ENCODE results near the gene KLRG1. TPM values are rescaled to one million over a fixed set of nuclear protein-coding genes. Genes with fewer than 3 reads are reported as not detected.

Gene KLRG1
- 0.24 and 0.37 TPM in 2 replicates for total RNA-seq
- 0.45 and 1.8 TPM in 2 replicates for polyA plus RNA-seq

GRCh38 chr12:8989413-8989812 lies at the start of gene KLRG1:
Gene KLRG1, plus strand, starts transcription at chr12:8989546. Its CDS starts 90 bp downstream, at chr12:8989636.
- Histone ChIP-seq H3K4me2 (no peak within 1 kb of the TSS), H3K36me3 (replicated peaks; ENCODE audit: insufficient read depth, low read depth) (no peaks in the 10 kb centered on the region), H3K9me3 (ENCODE audit: low read depth) (no peaks in the 10 kb centered on the region), H3K4me1 (ENCODE audit: insufficient read depth) (no peaks in the 10 kb centered on the region), H3K4me3 (no peak within 1 kb of the TSS), H3K9me2 (replicated peaks; ENCODE audit: insufficient read depth) (no peaks in the 10 kb centered on the region), H4K20me1 (ENCODE audit: insufficient read depth, poor library complexity, severe bottlenecking) (no peaks in the 10 kb centered on the region), H2AFZ (no peak within 1 kb of the TSS), H3K27ac (no peak within 1 kb of the TSS), H3K79me2 (no peaks in the 10 kb centered on the region), H3K27me3 (no peaks in the 10 kb centered on the region)
- TF ChIP-seq CTCF (IDR thresholded peaks at IDR 0.05; ENCODE audit: poor library complexity) (no peak), EZH2 (IDR thresholded peaks at IDR 0.05; ENCODE audit: borderline replicate concordance) (no peak), EZH2phosphoT487 (IDR thresholded peaks at IDR 0.05; ENCODE audit: low read depth, severe bottlenecking, unreplicated experiment) (no peak)
- 91% methylated on average over 2 of the region's 2 CpGs for WGBS (ENCODE audit: low lambda C conversion rate, missing lambda C conversion rate)
- DNase-seq (ENCODE audit: low spot score), result no peak

DNA sequence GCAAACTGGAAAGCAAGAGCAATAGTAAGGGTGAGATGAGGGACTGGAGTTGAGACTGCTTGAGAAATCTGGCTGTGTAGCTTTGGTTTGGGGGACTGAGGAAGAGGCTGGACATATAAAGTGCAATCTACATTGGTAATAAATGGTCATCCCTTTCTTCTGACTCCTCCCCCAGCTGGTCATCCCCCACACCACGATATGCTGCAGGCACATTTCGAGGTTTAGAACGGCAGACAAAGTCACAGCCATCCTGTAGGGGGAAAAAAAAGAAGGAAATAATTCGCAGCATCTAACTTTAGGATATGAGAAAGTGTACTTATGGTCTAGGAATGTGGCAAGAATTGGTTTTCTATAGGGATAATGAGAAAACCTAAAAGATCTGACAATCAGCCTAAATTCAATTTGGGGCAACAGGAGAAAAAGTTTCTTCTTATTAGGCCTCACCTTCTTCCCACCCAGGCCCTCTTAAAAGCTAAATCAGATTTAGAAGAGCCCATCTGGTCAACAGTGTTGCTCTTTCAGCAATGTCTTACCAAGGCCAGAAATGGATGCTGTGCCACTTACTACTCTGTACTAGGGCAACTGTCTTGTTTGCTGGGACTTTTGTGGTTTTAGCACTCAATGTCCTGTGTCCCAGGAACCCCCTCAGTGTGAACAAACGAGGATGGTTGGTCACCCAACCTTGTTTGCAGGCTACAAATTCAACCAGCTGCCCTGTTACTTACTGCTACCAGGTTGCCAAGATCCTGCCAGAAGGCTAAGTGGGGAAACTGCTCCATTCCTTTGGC lies 47.5 kb upstream of the KLRG1 start:
- Histone ChIP-seq H3K4me2 (no peak overlapping the region), H3K27ac (no peak overlapping the region), H3K4me3 (no peak overlapping the region), H3K4me1 (ENCODE audit: insufficient read depth) (no peaks in the 10 kb centered on the region), H3K79me2 (peaks cover 19% of the 10 kb centered on the region), H3K36me3 (replicated peaks; ENCODE audit: insufficient read depth, low read depth) (no peaks in the 10 kb centered on the region), H2AFZ (no peak overlapping the region), H4K20me1 (ENCODE audit: insufficient read depth, poor library complexity, severe bottlenecking) (peaks cover 6% of the 10 kb centered on the region), H3K9me3 (ENCODE audit: low read depth) (no peaks in the 10 kb centered on the region), H3K27me3 (no peaks in the 10 kb centered on the region), H3K9me2 (replicated peaks; ENCODE audit: insufficient read depth) (no peaks in the 10 kb centered on the region)
- no peak for DNase-seq (ENCODE audit: low spot score)
- TF ChIP-seq EZH2 (IDR thresholded peaks at IDR 0.05; ENCODE audit: borderline replicate concordance) (no peak), CTCF (IDR thresholded peaks at IDR 0.05; ENCODE audit: poor library complexity) (no peak)
- 93% methylated on average over 5 of the region's 5 CpGs for WGBS (ENCODE audit: low lambda C conversion rate, missing lambda C conversion rate)

DNA sequence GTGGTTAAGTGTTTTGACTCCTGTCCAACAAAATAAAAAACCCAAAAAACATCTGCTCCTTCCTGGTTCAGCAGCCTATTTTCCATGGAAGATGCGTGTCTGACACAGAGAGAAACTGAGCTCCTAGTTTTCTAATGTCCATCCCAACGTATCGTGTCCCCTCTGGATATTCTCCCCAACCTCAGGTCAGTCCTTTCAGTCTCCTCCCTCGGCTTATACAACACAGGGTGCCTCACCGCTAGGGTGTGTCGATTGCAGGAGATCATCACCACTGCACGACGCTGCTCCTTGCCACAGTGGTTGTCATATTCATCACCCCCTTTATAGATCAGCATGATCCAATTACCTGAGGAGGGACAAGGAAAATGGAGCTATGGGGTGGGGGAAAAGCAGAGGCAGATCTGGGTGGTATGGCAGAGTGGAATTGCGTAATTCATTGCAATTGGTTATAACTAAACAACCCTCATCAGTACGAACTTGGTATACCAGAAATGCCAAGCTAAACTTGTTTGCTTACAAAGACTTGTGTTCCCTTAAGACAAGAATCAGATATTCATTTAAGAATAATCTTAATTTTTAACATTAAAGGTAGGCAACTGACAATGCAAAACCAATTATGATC lies 45.7 kb upstream of the KLRG1 start:
- Histone ChIP-seq H3K79me2 (peaks cover 37% of the 10 kb centered on the region), H3K4me1 (ENCODE audit: insufficient read depth) (peaks cover 12% of the 10 kb centered on the region), H3K9me3 (ENCODE audit: low read depth) (no peaks in the 10 kb centered on the region), H4K20me1 (ENCODE audit: insufficient read depth, poor library complexity, severe bottlenecking) (peaks cover 14% of the 10 kb centered on the region), H3K27me3 (no peaks in the 10 kb centered on the region), H3K4me2 (no peak overlapping the region), H3K9me2 (replicated peaks; ENCODE audit: insufficient read depth) (no peaks in the 10 kb centered on the region), H3K36me3 (replicated peaks; ENCODE audit: insufficient read depth, low read depth) (no peaks in the 10 kb centered on the region), H2AFZ (no peak overlapping the region), H3K27ac (no peak overlapping the region), H3K4me3 (no peak overlapping the region)
- no peak for TF ChIP-seq CTCF (IDR thresholded peaks at IDR 0.05; ENCODE audit: poor library complexity)
- no peak for TF ChIP-seq EZH2 (IDR thresholded peaks at IDR 0.05; ENCODE audit: borderline replicate concordance)
- no peak for TF ChIP-seq EZH2phosphoT487 (IDR thresholded peaks at IDR 0.05; ENCODE audit: low read depth, severe bottlenecking, unreplicated experiment)
- no peak for DNase-seq (ENCODE audit: low spot score)
- 93% methylated on average over 10 of the region's 10 CpGs for WGBS (ENCODE audit: low lambda C conversion rate, missing lambda C conversion rate)

Measured in hepatocyte (in vitro differentiated cells).